ENCODE measurements around the gene IMMP2L.

DNA sequence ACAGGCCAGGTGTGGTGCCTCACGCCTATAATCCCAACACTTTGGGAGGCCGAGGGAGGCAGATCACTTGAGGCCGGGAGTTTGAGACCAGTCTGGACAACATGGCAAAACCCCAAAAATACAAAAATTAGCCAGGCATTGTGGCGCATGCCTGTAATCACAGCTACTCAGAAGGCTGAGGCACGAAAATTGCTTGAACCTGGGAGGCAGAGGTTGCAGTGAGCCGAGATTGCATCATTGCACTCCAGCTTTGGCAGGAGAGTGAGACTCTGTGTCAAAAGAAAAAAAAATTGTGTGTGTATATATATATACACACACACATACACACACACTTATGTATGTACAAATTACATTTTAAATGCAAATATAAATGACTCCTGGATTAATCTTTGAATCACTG, 548.2 kb downstream of the IMMP2L start:
- TF ChIP-seq, protein P1, sequence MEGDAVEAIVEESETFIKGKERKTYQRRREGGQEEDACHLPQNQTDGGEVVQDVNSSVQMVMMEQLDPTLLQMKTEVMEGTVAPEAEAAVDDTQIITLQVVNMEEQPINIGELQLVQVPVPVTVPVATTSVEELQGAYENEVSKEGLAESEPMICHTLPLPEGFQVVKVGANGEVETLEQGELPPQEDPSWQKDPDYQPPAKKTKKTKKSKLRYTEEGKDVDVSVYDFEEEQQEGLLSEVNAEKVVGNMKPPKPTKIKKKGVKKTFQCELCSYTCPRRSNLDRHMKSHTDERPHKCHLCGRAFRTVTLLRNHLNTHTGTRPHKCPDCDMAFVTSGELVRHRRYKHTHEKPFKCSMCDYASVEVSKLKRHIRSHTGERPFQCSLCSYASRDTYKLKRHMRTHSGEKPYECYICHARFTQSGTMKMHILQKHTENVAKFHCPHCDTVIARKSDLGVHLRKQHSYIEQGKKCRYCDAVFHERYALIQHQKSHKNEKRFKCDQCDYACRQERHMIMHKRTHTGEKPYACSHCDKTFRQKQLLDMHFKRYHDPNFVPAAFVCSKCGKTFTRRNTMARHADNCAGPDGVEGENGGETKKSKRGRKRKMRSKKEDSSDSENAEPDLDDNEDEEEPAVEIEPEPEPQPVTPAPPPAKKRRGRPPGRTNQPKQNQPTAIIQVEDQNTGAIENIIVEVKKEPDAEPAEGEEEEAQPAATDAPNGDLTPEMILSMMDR (IDR thresholded peaks at IDR 0.05; ENCODE audit: insufficient read depth, low read length, poor library complexity, severe bottlenecking), result no peak
- TF ChIP-seq EZH2phosphoT487 (conservative IDR thresholded peaks at IDR 0.05; ENCODE audit: low read length), result no peak

All from SU-DHL-6 (cell line).